SU-DHL-6 (cell line): ENCODE results near the gene TMEM120B.

Source experiments
- H2AFZ ChIP-seq: fragments of 200-600 bp; sonication (generic); 2 replicates; pipeline ENCODE4 v1.6.1; 2014; ENCODE audit warnings: low read depth, mild to moderate bottlenecking, moderate library complexity, mixed read lengths, antibody characterized with exemption, low read length; ENCODE audit not compliant: severe bottlenecking
- H3F3A ChIP-seq: fragments of 200-600 bp; shearing (Covaris generic); 2 replicates; pipeline ENCODE4 v1.6.0; 2016; ENCODE audit warnings: antibody characterized with exemption, mild to moderate bottlenecking; ENCODE audit not compliant: insufficient read depth
- H3K27ac ChIP-seq: fragments of 200-600 bp; sonication (generic); 2 replicates; pipeline ENCODE4 v1.5.1; 2016; ENCODE audit warnings: low read depth, mild to moderate bottlenecking, low read length, moderate library complexity, mixed read lengths
- H3K27me3 ChIP-seq: fragments of 200-600 bp; sonication (generic), shearing (Covaris generic); 2 replicates; pipeline ENCODE4 v1.6.0; 2014; ENCODE audit warnings: mild to moderate bottlenecking, low read length
- H3K36me3 ChIP-seq: fragments of 200-600 bp; sonication (generic); 2 replicates; pipeline ENCODE4 v1.6.1; 2014; ENCODE audit warnings: mild to moderate bottlenecking, low read length, mixed read lengths
- H3K4me2 ChIP-seq: fragments of 300-600, 200-600 bp; shearing (Covaris generic), sonication (generic); 2 replicates; pipeline ENCODE4 v1.6.0; 2014; ENCODE audit warnings: low read length, low read depth, mild to moderate bottlenecking; ENCODE audit not compliant: poor library complexity, severe bottlenecking
- H3K4me3 ChIP-seq: fragments of 200-600 bp; sonication (generic); 2 replicates; pipeline ENCODE4 v1.5.1; 2014; ENCODE audit warnings: antibody characterized with exemption, low read length, mild to moderate bottlenecking, mixed read lengths; ENCODE audit not compliant: insufficient read depth, poor library complexity, severe bottlenecking
- H3K79me2 ChIP-seq: fragments of 200-600 bp; sonication (generic); 2 replicates; pipeline ENCODE4 v1.6.1; 2014; ENCODE audit warnings: mild to moderate bottlenecking, low read length, moderate library complexity; ENCODE audit not compliant: insufficient read depth
- H3K9ac ChIP-seq: fragments of 200-600 bp; sonication (generic); 2 replicates; pipeline ENCODE4 v1.7.0; 2014; ENCODE audit warnings: mild to moderate bottlenecking, low read length
- H3K9me2 ChIP-seq: fragments of 200-600 bp; sonication (generic); replicated peaks from 2 replicates; pipeline ENCODE4 v1.6.1; 2014; ENCODE audit warnings: low read length; ENCODE audit not compliant: insufficient read depth
- H3K9me3 ChIP-seq: fragments of 200-600 bp; sonication (generic); 2 replicates; pipeline ENCODE4 v1.6.1; 2014; ENCODE audit warnings: low read length, mixed read lengths; ENCODE audit not compliant: insufficient read depth
- H4K20me1 ChIP-seq: fragments of 200-600 bp; sonication (generic); 2 replicates; pipeline ENCODE4 v1.6.1; 2014; ENCODE audit warnings: low read depth, mild to moderate bottlenecking, antibody characterized with exemption, low read length, moderate library complexity, mixed read lengths
- EZH2phosphoT487 ChIP-seq: fragments of 200-600 bp; sonication (generic), shearing (Covaris generic); conservative IDR thresholded peaks from 2 replicates; pipeline ENCODE4 v1.6.1; 2018; ENCODE audit warnings: mild to moderate bottlenecking, antibody characterized with exemption, low read length, moderate library complexity, mixed read lengths
- TF ChIP-seq, protein P1 (sequence below): fragments of 200-600 bp; sonication (generic); IDR thresholded peaks from one replicate; pipeline ENCODE4 v1.5.1; 2017; ENCODE audit warnings: antibody characterized with exemption, mild to moderate bottlenecking, low read length, moderate library complexity; ENCODE audit not compliant: insufficient read depth, poor library complexity, severe bottlenecking

TMEM120B gene

GRCh38 chr12:121783766-121784165 is 71.2 kb downstream of the TMEM120B start:
- H3K4me2 ChIP-seq, result no peak overlapping the region
- H3K27me3 ChIP-seq, result no peaks in the 10 kb centered on the region
- no peak overlapping the region for H3K27ac ChIP-seq
- H3F3A ChIP-seq, result peaks cover 9% of the 10 kb centered on the region; the same call in 1 of the 2 replicates
- no peak overlapping the region for H3K9ac ChIP-seq
- TF ChIP-seq, protein P1, sequence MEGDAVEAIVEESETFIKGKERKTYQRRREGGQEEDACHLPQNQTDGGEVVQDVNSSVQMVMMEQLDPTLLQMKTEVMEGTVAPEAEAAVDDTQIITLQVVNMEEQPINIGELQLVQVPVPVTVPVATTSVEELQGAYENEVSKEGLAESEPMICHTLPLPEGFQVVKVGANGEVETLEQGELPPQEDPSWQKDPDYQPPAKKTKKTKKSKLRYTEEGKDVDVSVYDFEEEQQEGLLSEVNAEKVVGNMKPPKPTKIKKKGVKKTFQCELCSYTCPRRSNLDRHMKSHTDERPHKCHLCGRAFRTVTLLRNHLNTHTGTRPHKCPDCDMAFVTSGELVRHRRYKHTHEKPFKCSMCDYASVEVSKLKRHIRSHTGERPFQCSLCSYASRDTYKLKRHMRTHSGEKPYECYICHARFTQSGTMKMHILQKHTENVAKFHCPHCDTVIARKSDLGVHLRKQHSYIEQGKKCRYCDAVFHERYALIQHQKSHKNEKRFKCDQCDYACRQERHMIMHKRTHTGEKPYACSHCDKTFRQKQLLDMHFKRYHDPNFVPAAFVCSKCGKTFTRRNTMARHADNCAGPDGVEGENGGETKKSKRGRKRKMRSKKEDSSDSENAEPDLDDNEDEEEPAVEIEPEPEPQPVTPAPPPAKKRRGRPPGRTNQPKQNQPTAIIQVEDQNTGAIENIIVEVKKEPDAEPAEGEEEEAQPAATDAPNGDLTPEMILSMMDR, result no peak
- no peak for TF ChIP-seq EZH2phosphoT487
- no peaks in the 10 kb centered on the region for H3K36me3 ChIP-seq
- H3K79me2 ChIP-seq, result peaks cover 38% of the 10 kb centered on the region
- no peak overlapping the region for H2AFZ ChIP-seq
- H3K9me3 ChIP-seq, result no peaks in the 10 kb centered on the region
- no peaks in the 10 kb centered on the region for H4K20me1 ChIP-seq
- H3K9me2 ChIP-seq, result no peaks in the 10 kb centered on the region
- H3K4me3 ChIP-seq, result no peak overlapping the region

DNA sequence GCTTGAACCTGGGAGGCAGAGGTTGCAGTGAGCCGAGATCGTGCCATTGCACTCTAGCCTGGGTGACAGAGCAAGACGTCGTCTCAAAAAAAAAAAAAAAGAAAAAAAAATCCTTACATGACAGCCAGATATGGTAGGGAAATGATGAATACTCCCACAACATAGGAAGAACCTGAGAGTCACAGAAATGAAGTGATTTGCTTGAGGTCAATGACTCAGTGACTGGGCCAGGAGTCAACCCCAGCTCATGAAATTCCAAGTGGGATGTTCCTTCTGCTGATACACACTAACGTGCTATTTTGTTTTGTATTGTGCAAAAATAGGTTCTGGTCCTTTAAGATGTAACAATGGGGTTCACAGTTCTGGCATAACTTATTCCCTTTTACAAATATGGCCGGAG is 71.9 kb downstream of the TMEM120B start:
- Histone ChIP-seq H3K9ac (no peak overlapping the region), H3K79me2 (peaks cover 45% of the 10 kb centered on the region), H4K20me1 (no peaks in the 10 kb centered on the region), H3K9me3 (no peaks in the 10 kb centered on the region), H3K36me3 (no peaks in the 10 kb centered on the region), H3F3A (peaks cover 13% of the 10 kb centered on the region; the same call in 1 of the 2 replicates), H3K4me2 (peak overlapping the region; percentile 17), H3K27me3 (no peaks in the 10 kb centered on the region), H3K9me2 (no peaks in the 10 kb centered on the region), H2AFZ (no peak overlapping the region), H3K4me3 (no peak overlapping the region), H3K27ac (no peak overlapping the region)
- no peak for TF ChIP-seq EZH2phosphoT487
- TF ChIP-seq, protein P1, result no peak

DNA sequence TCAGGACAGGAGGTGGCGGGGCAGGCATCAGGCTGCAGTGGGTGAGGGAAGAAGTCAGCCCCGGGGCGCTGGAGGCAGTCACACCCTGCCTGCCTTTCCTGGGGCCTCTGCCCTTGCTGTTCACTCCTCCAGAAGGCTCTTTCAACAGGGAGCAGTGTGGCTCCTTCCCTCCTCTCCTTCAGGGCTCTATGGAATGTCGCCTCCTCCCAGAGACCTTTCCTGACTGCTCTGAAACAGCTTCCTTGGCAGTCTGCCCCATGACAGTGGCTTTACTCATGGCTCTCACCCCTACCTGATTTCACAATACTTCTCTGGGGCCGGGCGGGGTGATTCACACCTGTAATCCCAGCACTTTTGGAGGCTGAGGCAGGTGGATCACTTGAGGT is 73.9 kb downstream of the TMEM120B start:
- H3K36me3 ChIP-seq, result no peaks in the 10 kb centered on the region
- H2AFZ ChIP-seq, result no peak overlapping the region
- H3K9me3 ChIP-seq, result no peaks in the 10 kb centered on the region
- peaks cover 51% of the 10 kb centered on the region for H3K79me2 ChIP-seq
- no peaks in the 10 kb centered on the region for H3K9me2 ChIP-seq
- no peaks in the 10 kb centered on the region for H3K27me3 ChIP-seq
- peaks cover 24% of the 10 kb centered on the region for H3F3A ChIP-seq
- no peak overlapping the region for H3K9ac ChIP-seq
- H3K4me3 ChIP-seq, result no peak overlapping the region
- TF ChIP-seq, protein P1, result no peak
- TF ChIP-seq EZH2phosphoT487, result no peak
- H3K4me2 ChIP-seq, result no peak overlapping the region
- H4K20me1 ChIP-seq, result no peaks in the 10 kb centered on the region
- H3K27ac ChIP-seq, result no peak overlapping the region; the same call in 1 of the 2 replicates
